HepG2 (cell line): ENCODE measurements around the gene ARHGAP9. TPM values are rescaled to one million over a fixed set of nuclear protein-coding genes. Genes with fewer than 3 reads are reported as not detected.

ENCODE experiments used
- ARNT2 ChIP-seq: sonication (generic); formaldehyde crosslinking; IDR thresholded peaks from 2 replicates; pipeline ENCODE4 v1.8.0; 2022; ENCODE audit warnings: mild to moderate bottlenecking, low read depth, missing genetic modification reagents, moderate library complexity
- ATRX ChIP-seq: sonication (generic); formaldehyde crosslinking; IDR thresholded peaks from 2 replicates; pipeline ENCODE4 v1.4.0; 2020; ENCODE audit warnings: missing genetic modification reagents, borderline replicate concordance
- CENPX ChIP-seq: sonication (generic); formaldehyde crosslinking; IDR thresholded peaks from 2 replicates; pipeline ENCODE4 v1.9.0; 2021; ENCODE audit warnings: mild to moderate bottlenecking, missing genetic modification reagents, moderate library complexity
- CHD4 ChIP-seq: fragments of 200-600 bp; sonication (generic); IDR thresholded peaks from 2 replicates; pipeline ENCODE4 v1.7.0; 2017; ENCODE audit warnings: mild to moderate bottlenecking, low read length, borderline replicate concordance
- HNRNPK ChIP-seq: fragments of 200-400 bp; formaldehyde crosslinking; IDR thresholded peaks from 2 replicates; pipeline ENCODE4 v1.6.1; 2018; ENCODE audit warnings: low read length, low read depth, moderate library complexity, mild to moderate bottlenecking; ENCODE audit not compliant: poor library complexity, severe bottlenecking
- IRX3 ChIP-seq: sonication (generic); formaldehyde crosslinking; IDR thresholded peaks from 2 replicates; pipeline ENCODE4 v1.8.1; 2023; ENCODE audit warnings: mild to moderate bottlenecking, low read depth, missing genetic modification reagents, borderline replicate concordance
- JUNB ChIP-seq: sonication (generic); formaldehyde crosslinking; IDR thresholded peaks from 2 replicates; pipeline ENCODE4 v1.8.0; 2022; ENCODE audit warnings: missing genetic modification reagents, mild to moderate bottlenecking, borderline replicate concordance
- MXD1 ChIP-seq: sonication (generic); formaldehyde crosslinking; IDR thresholded peaks from 2 replicates; pipeline ENCODE4 v1.4.0; 2020; ENCODE audit warnings: mild to moderate bottlenecking, missing genetic modification reagents
- NAIF1 ChIP-seq: sonication (generic); formaldehyde crosslinking; IDR thresholded peaks from 2 replicates; pipeline ENCODE4 v1.5.0; 2020; ENCODE audit warnings: mild to moderate bottlenecking, missing genetic modification reagents, borderline replicate concordance
- POGK ChIP-seq: sonication (generic); formaldehyde crosslinking; conservative IDR thresholded peaks from 2 replicates; pipeline ENCODE4 v1.8.0; 2022; ENCODE audit warnings: mild to moderate bottlenecking, moderate library complexity, missing genetic modification reagents
- PRDM10 ChIP-seq: sonication (generic); formaldehyde crosslinking; IDR thresholded peaks from 2 replicates; pipeline ENCODE4 v1.4.0; 2020; ENCODE audit warnings: low read depth, missing genetic modification reagents
- TRIM24 ChIP-seq: sonication (generic); formaldehyde crosslinking; IDR thresholded peaks from 2 replicates; pipeline ENCODE4 v1.8.0; 2022; ENCODE audit warnings: mild to moderate bottlenecking, missing genetic modification reagents
- ZBTB3 ChIP-seq: sonication (generic); formaldehyde crosslinking; IDR thresholded peaks from 2 replicates; pipeline ENCODE4 v1.4.0; 2020; ENCODE audit warnings: low read depth, mild to moderate bottlenecking, moderate library complexity, missing genetic modification reagents, borderline replicate concordance
- ZBTB43 ChIP-seq: sonication (generic); formaldehyde crosslinking; conservative IDR thresholded peaks from 2 replicates; pipeline ENCODE4 v1.4.0; 2020; ENCODE audit warnings: missing genetic modification reagents
- ZFP62 ChIP-seq: sonication (generic); formaldehyde crosslinking; IDR thresholded peaks from 2 replicates; pipeline ENCODE4 v1.4.0; 2020; ENCODE audit warnings: missing genetic modification reagents
- ZKSCAN5 ChIP-seq: sonication (generic); formaldehyde crosslinking; IDR thresholded peaks from 2 replicates; pipeline ENCODE4 v1.5.1; 2020; ENCODE audit warnings: mild to moderate bottlenecking, missing genetic modification reagents
- ZNF512 ChIP-seq: sonication (generic); formaldehyde crosslinking; IDR thresholded peaks from 2 replicates; pipeline ENCODE4 v1.4.0; 2020; ENCODE audit warnings: mild to moderate bottlenecking, missing genetic modification reagents
- ZNF549 ChIP-seq: sonication (generic); formaldehyde crosslinking; IDR thresholded peaks from 2 replicates; pipeline ENCODE4 v1.5.0; 2020; ENCODE audit warnings: missing genetic modification reagents
- ZNF781 ChIP-seq: sonication (generic); formaldehyde crosslinking; IDR thresholded peaks from 2 replicates; pipeline ENCODE4 v1.5.1; 2020; ENCODE audit warnings: borderline replicate concordance, mild to moderate bottlenecking, missing genetic modification reagents; ENCODE audit errors: not compliant biosample characterization
- polyA plus RNA-seq, 8 experiments: library from polyadenylated mRNA; depleted of rRNA in 3 of 8; stranded (reverse) in 7 of 8; unstranded in 1 of 8; fragments of >200 nt; fragmentation: Illumina TruSeq in 4 of 8; extraction: Trizol in 4 of 8; gene quantifications; 2 replicates each; pipeline versions ENCODE4 v1.2.1 to v1.2.3, GENCODE V29; 2011 to 2016; ENCODE audit warnings: low read depth in 4 of 8, missing spikeins in 1 of 8, mixed read lengths in 1 of 8; ENCODE audit not compliant: insufficient read depth in 1 of 8
- total RNA-seq, 5 experiments: library from RNA; depleted of rRNA; stranded (reverse); fragments of >200 nt; fragmentation: Illumina TruSeq; extraction: Trizol; gene quantifications; 2 replicates each; pipeline ENCODE4 v1.2.3, GENCODE V29; 2016; ENCODE audit warnings: low read depth in 1 of 5

ARHGAP9 gene
- total and polyA plus RNA-seq, 2 of the 13 experiments (the other 11 are each of a cell fraction or from before 2014, with no cell fraction given): 0.18 to 1.2 TPM

GRCh38 chr12:57487597-57488401, 8.1 kb upstream of the ARHGAP9 start, which contains the start of gene MARS1 (continued):
- TF ChIP-seq POGK (0 out of 2 replicates have a peak, but pooled peaks have one; percentile 26), TRIM24 (CRISPR knock-in tag) (no peak), MXD1 (CRISPR knock-in tag) (peak; percentile 68; the same call in 1 of the 2 replicates), ZFP62 (CRISPR knock-in tag) (no peak), JUNB (no peak), NAIF1 (CRISPR knock-in tag) (no peak), PRDM10 (CRISPR knock-in tag) (peak; percentile 46; the same call in 1 of the 2 replicates), ZNF549 (CRISPR knock-in tag) (no peak), IRX3 (CRISPR knock-in tag) (no peak), HNRNPK (no peak), ZNF512 (CRISPR knock-in tag) (no peak), ZBTB43 (CRISPR knock-in tag) (no peak), ATRX (no peak), CHD4 (no peak), ZNF781 (CRISPR knock-in tag) (peak; percentile 80), ZKSCAN5 (no peak), ARNT2 (CRISPR knock-in tag) (no peak), ZBTB3 (CRISPR knock-in tag) (no peak), CENPX (CRISPR knock-in tag) (no peak)
